Nephron progenitor cell (in vitro differentiated cells): Measurements from ENCODE around the gene ABCC5.

Experiments
- DNase-seq: peaks from one replicate; pipeline ENCODE4 v3.0.0; 2021
- H3K27ac Mint-ChIP-seq: 2 replicates; pipeline ENCODE4 v1.8.0; 2021; ENCODE audit warnings: mild to moderate bottlenecking, moderate library complexity, mixed read lengths
- H3K27me3 Mint-ChIP-seq: 2 replicates; pipeline ENCODE4 v1.8.0; 2021; ENCODE audit warnings: mild to moderate bottlenecking, low read depth, mixed read lengths; ENCODE audit not compliant: poor library complexity
- H3K36me3 Mint-ChIP-seq: 2 replicates; pipeline ENCODE4 v1.8.0; 2021; ENCODE audit warnings: low read depth, mixed read lengths
- H3K4me1 Mint-ChIP-seq: 2 replicates; pipeline ENCODE4 v1.8.0; 2021; ENCODE audit warnings: mixed read lengths
- H3K4me3 Mint-ChIP-seq: 2 replicates; pipeline ENCODE4 v1.8.0; 2021; ENCODE audit warnings: mild to moderate bottlenecking, moderate library complexity, mixed read lengths
- H3K9me3 Mint-ChIP-seq: 2 replicates; pipeline ENCODE4 v1.8.0; 2021; ENCODE audit warnings: mild to moderate bottlenecking, moderate library complexity, mixed read lengths
- TF ChIP-seq, protein P1 (sequence below): fragments of 200-600 bp; sonication (generic); IDR thresholded peaks from 2 replicates; pipeline ENCODE4 v1.5.0; 2021; ENCODE audit warnings: antibody characterized with exemption

The ABCC5 gene

DNA sequence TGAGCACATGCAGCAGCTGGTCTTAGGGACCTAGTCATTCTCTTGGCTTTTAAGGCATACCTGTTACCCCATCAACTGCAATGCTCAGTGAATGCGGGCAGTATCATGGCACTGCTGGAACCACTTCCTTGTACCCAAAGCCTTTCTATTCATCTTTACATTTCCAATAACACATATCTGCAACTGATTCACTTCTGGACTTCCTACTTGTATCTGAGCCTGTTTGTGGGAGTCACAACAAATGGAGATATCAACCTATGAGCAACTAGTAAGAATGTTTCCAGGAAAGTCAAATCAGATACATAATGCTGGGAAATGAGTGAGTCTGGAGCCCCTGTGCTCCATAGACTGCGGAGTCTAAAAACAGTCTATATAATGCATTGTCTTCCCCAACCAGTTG is 71.6 kb downstream of the ABCC5 start:
- Mint-ChIP-seq H3K36me3 (peaks cover 74% of the 10 kb centered on the region), H3K4me3 (no peak overlapping the region), H3K4me1 (no peaks in the 10 kb centered on the region), H3K27me3 (no peaks in the 10 kb centered on the region), H3K27ac (no peak overlapping the region), H3K9me3 (no peaks in the 10 kb centered on the region)
- DNase-seq, result no peak
- TF ChIP-seq, protein P1, sequence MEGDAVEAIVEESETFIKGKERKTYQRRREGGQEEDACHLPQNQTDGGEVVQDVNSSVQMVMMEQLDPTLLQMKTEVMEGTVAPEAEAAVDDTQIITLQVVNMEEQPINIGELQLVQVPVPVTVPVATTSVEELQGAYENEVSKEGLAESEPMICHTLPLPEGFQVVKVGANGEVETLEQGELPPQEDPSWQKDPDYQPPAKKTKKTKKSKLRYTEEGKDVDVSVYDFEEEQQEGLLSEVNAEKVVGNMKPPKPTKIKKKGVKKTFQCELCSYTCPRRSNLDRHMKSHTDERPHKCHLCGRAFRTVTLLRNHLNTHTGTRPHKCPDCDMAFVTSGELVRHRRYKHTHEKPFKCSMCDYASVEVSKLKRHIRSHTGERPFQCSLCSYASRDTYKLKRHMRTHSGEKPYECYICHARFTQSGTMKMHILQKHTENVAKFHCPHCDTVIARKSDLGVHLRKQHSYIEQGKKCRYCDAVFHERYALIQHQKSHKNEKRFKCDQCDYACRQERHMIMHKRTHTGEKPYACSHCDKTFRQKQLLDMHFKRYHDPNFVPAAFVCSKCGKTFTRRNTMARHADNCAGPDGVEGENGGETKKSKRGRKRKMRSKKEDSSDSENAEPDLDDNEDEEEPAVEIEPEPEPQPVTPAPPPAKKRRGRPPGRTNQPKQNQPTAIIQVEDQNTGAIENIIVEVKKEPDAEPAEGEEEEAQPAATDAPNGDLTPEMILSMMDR, result no peak

DNA sequence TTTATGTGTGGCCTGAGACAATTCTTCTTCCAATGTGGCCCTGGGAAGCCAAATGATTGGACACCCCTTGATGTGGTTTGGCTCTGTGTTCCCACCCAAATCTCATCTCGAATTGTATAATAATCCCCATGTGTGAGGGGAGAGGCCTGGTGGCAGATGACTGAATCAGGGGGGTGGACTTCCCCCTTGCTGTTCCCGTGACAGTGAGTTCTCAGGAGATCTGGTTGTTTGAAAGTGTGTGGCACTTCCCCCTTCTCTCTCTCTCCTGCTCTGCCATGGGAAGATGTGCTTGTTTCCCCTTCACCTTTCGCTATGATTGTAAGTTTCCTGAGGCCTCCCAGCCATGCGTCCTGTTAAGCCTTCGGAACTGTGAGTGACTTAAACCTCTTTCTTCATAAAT is 72.9 kb downstream of the ABCC5 start:
- Mint-ChIP-seq H3K9me3 (no peaks in the 10 kb centered on the region), H3K27me3 (no peaks in the 10 kb centered on the region), H3K36me3 (peaks cover 69% of the 10 kb centered on the region), H3K4me1 (no peaks in the 10 kb centered on the region), H3K27ac (peak overlapping the region; percentile 80), H3K4me3 (no peak overlapping the region)
- DNase-seq, result no peak
- TF ChIP-seq, protein P1, result no peak

DNA sequence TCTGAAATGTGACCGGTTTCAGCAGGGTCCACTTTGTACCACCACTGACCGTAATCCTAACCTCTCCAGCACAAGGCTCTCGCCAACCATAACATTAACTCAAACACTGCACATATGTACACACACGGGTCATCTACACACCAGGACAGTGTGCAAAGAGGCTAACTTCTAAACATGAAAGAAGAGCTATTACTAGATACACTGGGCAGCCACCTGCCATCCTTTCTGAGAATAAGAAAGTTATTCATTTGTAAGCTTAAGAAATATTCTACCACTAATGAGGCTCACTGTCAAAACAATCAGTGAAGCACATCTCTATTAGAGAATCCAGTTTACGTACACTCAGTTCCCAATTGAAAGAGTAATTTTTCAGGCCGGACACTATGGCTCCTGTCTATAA is 73.9 kb downstream of the ABCC5 start:
- Mint-ChIP-seq H3K27ac (no peak overlapping the region), H3K4me3 (no peak overlapping the region), H3K9me3 (no peaks in the 10 kb centered on the region), H3K36me3 (peaks cover 69% of the 10 kb centered on the region), H3K4me1 (no peaks in the 10 kb centered on the region), H3K27me3 (no peaks in the 10 kb centered on the region)
- no peak for DNase-seq
- TF ChIP-seq, protein P1, result no peak

DNA sequence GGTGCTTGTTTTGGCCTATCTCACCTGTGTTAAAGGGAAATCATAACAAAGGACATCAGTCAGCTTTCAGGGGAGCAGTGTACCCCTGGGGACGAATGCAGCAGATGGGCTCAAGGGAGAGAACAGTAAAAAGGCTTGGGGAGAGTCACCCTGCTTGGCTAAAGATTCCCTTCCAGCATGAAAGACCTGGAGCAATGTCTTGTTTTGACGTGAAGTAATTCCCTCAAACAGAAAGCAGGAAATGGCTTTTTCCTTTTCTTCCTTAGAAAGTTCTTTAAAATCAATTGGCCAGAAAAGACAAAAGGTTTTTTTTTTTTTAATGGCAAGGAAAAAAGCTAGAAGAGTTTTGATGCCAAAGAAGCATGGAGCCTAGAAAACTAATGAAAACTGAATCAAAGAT is 76.5 kb downstream of the ABCC5 start:
- Mint-ChIP-seq H3K4me1 (no peaks in the 10 kb centered on the region), H3K27ac (peak overlapping the region; percentile 34), H3K4me3 (no peak overlapping the region), H3K36me3 (peaks cover 71% of the 10 kb centered on the region), H3K9me3 (no peaks in the 10 kb centered on the region), H3K27me3 (no peaks in the 10 kb centered on the region)
- no peak for DNase-seq
- TF ChIP-seq, protein P1, result no peak

DNA sequence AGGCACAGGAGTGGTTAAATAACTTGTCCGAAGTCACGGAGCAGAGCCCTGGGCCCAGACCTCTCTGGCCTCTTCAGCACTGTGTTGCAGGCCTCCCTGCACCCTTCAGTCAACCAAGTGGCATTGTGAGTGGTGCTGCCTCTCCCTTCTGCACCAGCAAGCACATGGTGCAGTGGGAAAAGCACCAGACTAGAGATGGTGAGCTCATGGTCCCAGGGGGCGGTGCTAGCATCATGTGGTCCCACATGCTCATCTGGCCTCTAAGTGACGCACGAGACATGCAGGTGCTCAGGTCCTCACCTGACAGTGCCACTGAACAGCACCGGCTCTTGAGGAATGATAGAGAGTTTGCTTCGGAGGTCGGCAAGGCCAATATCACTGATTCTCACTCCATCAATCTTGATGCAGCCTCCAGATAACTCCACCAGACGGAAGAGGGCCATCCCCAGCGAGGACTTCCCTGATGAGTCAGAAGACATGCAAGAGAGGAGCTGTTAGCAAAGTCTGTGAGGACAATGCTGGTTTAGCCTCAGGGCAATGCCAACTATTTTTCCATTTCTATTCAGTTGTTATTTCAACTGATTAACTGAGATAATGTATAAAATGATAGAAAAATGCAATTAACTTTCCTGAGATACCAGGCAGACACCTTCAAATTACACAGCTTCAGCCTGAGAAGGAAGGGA is 79.9 kb downstream of the ABCC5 start:
- Mint-ChIP-seq H3K27ac (peak overlapping the region; percentile 54), H3K27me3 (peaks cover 2% of the 10 kb centered on the region), H3K4me1 (no peaks in the 10 kb centered on the region), H3K9me3 (no peaks in the 10 kb centered on the region), H3K4me3 (no peak overlapping the region), H3K36me3 (peaks cover 53% of the 10 kb centered on the region)
- TF ChIP-seq, protein P1, result no peak
- DNase-seq, result no peak

DNA sequence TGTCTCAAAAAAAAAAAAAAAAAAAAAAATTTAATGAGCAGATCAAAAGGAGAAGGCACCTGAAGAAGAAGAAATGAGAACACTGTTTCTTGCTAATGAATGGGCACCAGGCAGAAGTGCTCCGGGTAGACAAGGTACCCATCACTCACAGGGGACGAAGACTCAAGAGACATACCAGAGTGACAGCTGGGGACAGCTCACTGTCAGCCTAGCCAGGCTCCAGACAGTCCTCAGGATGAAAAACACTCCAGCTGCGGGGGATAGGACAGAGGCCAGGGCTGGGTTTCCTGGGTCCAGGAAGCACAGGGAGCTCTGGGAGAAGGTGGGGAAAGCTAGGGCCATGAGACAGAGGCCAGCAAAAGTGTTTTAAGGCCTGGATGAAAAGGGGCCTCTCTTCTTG is 84.5 kb downstream of the ABCC5 start:
- Mint-ChIP-seq H3K4me1 (no peaks in the 10 kb centered on the region), H3K36me3 (peaks cover 63% of the 10 kb centered on the region), H3K4me3 (no peak overlapping the region), H3K9me3 (no peaks in the 10 kb centered on the region), H3K27me3 (peaks cover 2% of the 10 kb centered on the region), H3K27ac (no peak overlapping the region)
- no peak for DNase-seq
- TF ChIP-seq, protein P1, result no peak
